ENCODE results near the gene MUC16.

The MUC16 gene

GRCh38 chr19:9011875-9012274 is 1.7 kb upstream of the MUC16 start:
- no peak overlapping the region for H2BK12ac ChIP-seq (ENCODE audit: low read length)
- no peak overlapping the region for H2BK15ac ChIP-seq (ENCODE audit: low read length)
- no peak overlapping the region for H4K8ac ChIP-seq (ENCODE audit: low read depth, low read length)
- H3K18ac ChIP-seq (ENCODE audit: low read length), result no peak overlapping the region
- H3K4me2 ChIP-seq (ENCODE audit: insufficient read depth, low read length, poor library complexity, severe bottlenecking), result no peak overlapping the region
- H2AK5ac ChIP-seq (ENCODE audit: low read depth, low read length), result peak overlapping the region; percentile 57
- H3K4ac ChIP-seq (ENCODE audit: low read length), result no peak overlapping the region
- H3K79me1 ChIP-seq (ENCODE audit: low read depth, low read length), result no peaks in the 10 kb centered on the region
- H3K27ac ChIP-seq (replicated peaks; ENCODE audit: low read length), result no peak overlapping the region
- no peak overlapping the region for H3K23ac ChIP-seq (ENCODE audit: low read depth, low read length, poor library complexity)
- no peak for DNase-seq (ENCODE audit: low spot score)
- no peak overlapping the region for H2AFZ ChIP-seq (ENCODE audit: low read length)
- no peak overlapping the region for H2BK5ac ChIP-seq (ENCODE audit: low read length)
- no peaks in the 10 kb centered on the region for H3K9me3 ChIP-seq (replicated peaks in 1 of 2; ENCODE audit: control insufficient read depth in 2 of 2, insufficient read depth in 1 of 2, low read depth in 1 of 2, low read length in 2 of 2)
- H4K91ac ChIP-seq (ENCODE audit: low read depth, low read length, poor library complexity), result no peak overlapping the region
- WGBS, 2 donors (ENCODE audit: extremely low coverage in 2 of 2, insufficient read length in 2 of 2, insufficient replicate concordance in 1 of 2), result no CpG with 5 or more reads among the region's 2 CpGs
- H3K4me3 ChIP-seq (ENCODE audit: low read length in 2 of 2), result no peak overlapping the region
- H3K27me3 ChIP-seq (ENCODE audit: control insufficient read depth in 3 of 3, insufficient read depth in 3 of 3, low read depth in 1 of 3, low read length in 3 of 3), result peaks cover 0 to 7% (median 0%) of the 10 kb centered on the region in 3 experiments
- no peak overlapping the region for H3K9ac ChIP-seq (ENCODE audit: low read depth, low read length, poor library complexity)
- H3K36me3 ChIP-seq (replicated peaks in 1 of 2; ENCODE audit: control insufficient read depth in 2 of 2, insufficient read depth in 2 of 2, low read length in 2 of 2), result no peaks in the 10 kb centered on the region
- H3K4me1 ChIP-seq (ENCODE audit: control insufficient read depth in 2 of 2, insufficient read depth in 1 of 2, low read depth in 1 of 2, low read length in 2 of 2), result peaks cover 3 to 30% of the 10 kb centered on the region in 2 donors
- H3K14ac ChIP-seq (ENCODE audit: low read length), result no peak overlapping the region
- no peak overlapping the region for H2BK120ac ChIP-seq (ENCODE audit: low read depth, low read length)

- Histone ChIP-seq H2BK5ac (ENCODE audit: low read length) (no peak overlapping the region), H4K8ac (ENCODE audit: low read depth, low read length) (no peak overlapping the region), H3K9me3 (replicated peaks in 1 of 2; ENCODE audit: control insufficient read depth in 2 of 2, insufficient read depth in 1 of 2, low read depth in 1 of 2, low read length in 2 of 2) (no peaks in the 10 kb centered on the region), H3K18ac (ENCODE audit: low read length) (peak overlapping the region; percentile 67), H3K4me1 (ENCODE audit: control insufficient read depth in 2 of 2, insufficient read depth in 1 of 2, low read depth in 1 of 2, low read length in 2 of 2) (peaks cover 3 to 30% of the 10 kb centered on the region in 2 donors), H3K23ac (ENCODE audit: low read depth, low read length, poor library complexity) (peak overlapping the region; percentile 0), H2BK120ac (ENCODE audit: low read depth, low read length) (peak overlapping the region; percentile 93), H3K14ac (ENCODE audit: low read length) (peak overlapping the region; percentile 57), H3K4me2 (ENCODE audit: insufficient read depth, low read length, poor library complexity, severe bottlenecking) (no peak overlapping the region), H2AFZ (ENCODE audit: low read length) (no peak overlapping the region), H3K4ac (ENCODE audit: low read length) (no peak overlapping the region), H2BK12ac (ENCODE audit: low read length) (peak overlapping the region; percentile 93), H3K79me1 (ENCODE audit: low read depth, low read length) (no peaks in the 10 kb centered on the region), H3K27ac (replicated peaks; ENCODE audit: low read length) (no peak overlapping the region), H3K27me3 (ENCODE audit: control insufficient read depth in 3 of 3, insufficient read depth in 3 of 3, low read depth in 1 of 3, low read length in 3 of 3) (peaks cover 0 to 7% (median 0%) of the 10 kb centered on the region in 3 experiments), H4K91ac (ENCODE audit: low read depth, low read length, poor library complexity) (no peak overlapping the region), H3K4me3 (ENCODE audit: low read length in 2 of 2) (no peak overlapping the region), H3K36me3 (replicated peaks in 1 of 2; ENCODE audit: control insufficient read depth in 2 of 2, insufficient read depth in 2 of 2, low read length in 2 of 2) (no peaks in the 10 kb centered on the region), H2AK5ac (ENCODE audit: low read depth, low read length) (peak overlapping the region; percentile 97), H2BK15ac (ENCODE audit: low read length) (peak overlapping the region; percentile 14), H3K9ac (ENCODE audit: low read depth, low read length, poor library complexity) (no peak overlapping the region)
- WGBS, 2 donors (ENCODE audit: extremely low coverage in 2 of 2, insufficient read length in 2 of 2, insufficient replicate concordance in 1 of 2), result no CpG with 5 or more reads among the region's 12 CpGs
- DNase-seq (ENCODE audit: low spot score), result no peak
These were observed 484 bp upstream of the MUC16 start for GRCh38 chr19:9010693-9011092.

DNA sequence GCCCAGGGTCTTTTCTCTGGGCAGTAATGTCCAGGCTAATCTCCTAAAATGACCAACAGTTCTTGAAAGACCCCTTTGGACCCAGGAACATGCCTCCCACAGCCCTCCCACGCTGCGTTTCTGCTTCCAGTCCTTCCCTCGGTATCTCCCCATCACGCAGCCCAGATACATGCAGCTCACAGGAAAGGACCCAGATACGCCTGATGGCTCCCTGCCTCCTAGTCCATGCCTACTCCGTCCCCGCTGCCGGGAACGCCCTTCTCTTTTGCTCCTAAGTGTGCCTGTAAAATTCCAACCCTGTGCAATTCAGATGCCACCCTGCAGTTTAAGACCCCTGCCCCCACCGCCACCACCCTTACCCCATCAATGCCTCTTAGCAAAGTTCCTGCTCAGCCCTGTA is 778 bp downstream of the MUC16 start:
- Histone ChIP-seq H4K8ac (ENCODE audit: low read depth, low read length) (no peak overlapping the region), H3K23ac (ENCODE audit: low read depth, low read length, poor library complexity) (no peak overlapping the region), H3K9ac (ENCODE audit: low read depth, low read length, poor library complexity) (no peak overlapping the region), H3K79me1 (ENCODE audit: low read depth, low read length) (no peaks in the 10 kb centered on the region), H3K4ac (ENCODE audit: low read length) (no peak overlapping the region), H3K4me3 (ENCODE audit: low read length in 2 of 2) (no peak overlapping the region), H3K36me3 (replicated peaks in 1 of 2; ENCODE audit: control insufficient read depth in 2 of 2, insufficient read depth in 2 of 2, low read length in 2 of 2) (no peaks in the 10 kb centered on the region), H2AK5ac (ENCODE audit: low read depth, low read length) (peak overlapping the region; percentile 97), H2AFZ (ENCODE audit: low read length) (no peak overlapping the region), H3K14ac (ENCODE audit: low read length) (no peak overlapping the region), H2BK120ac (ENCODE audit: low read depth, low read length) (no peak overlapping the region), H3K27ac (replicated peaks; ENCODE audit: low read length) (no peak overlapping the region), H2BK15ac (ENCODE audit: low read length) (peak overlapping the region; percentile 9), H2BK5ac (ENCODE audit: low read length) (no peak overlapping the region), H3K18ac (ENCODE audit: low read length) (peak overlapping the region; percentile 76), H4K91ac (ENCODE audit: low read depth, low read length, poor library complexity) (no peak overlapping the region), H3K9me3 (replicated peaks in 1 of 2; ENCODE audit: control insufficient read depth in 2 of 2, insufficient read depth in 1 of 2, low read depth in 1 of 2, low read length in 2 of 2) (no peaks in the 10 kb centered on the region), H3K4me1 (ENCODE audit: control insufficient read depth in 2 of 2, insufficient read depth in 1 of 2, low read depth in 1 of 2, low read length in 2 of 2) (peaks cover 3 to 30% of the 10 kb centered on the region in 2 donors), H3K27me3 (ENCODE audit: control insufficient read depth in 3 of 3, insufficient read depth in 3 of 3, low read depth in 1 of 3, low read length in 3 of 3) (peaks cover 0 to 7% (median 0%) of the 10 kb centered on the region in 3 experiments), H3K4me2 (ENCODE audit: insufficient read depth, low read length, poor library complexity, severe bottlenecking) (no peak overlapping the region), H2BK12ac (ENCODE audit: low read length) (peak overlapping the region; percentile 67)
- no CpG with 5 or more reads among the region's 10 CpGs for WGBS, 2 donors (ENCODE audit: extremely low coverage in 2 of 2, insufficient read length in 2 of 2, insufficient replicate concordance in 1 of 2)
- DNase-seq (ENCODE audit: low spot score), result no peak

- no peak overlapping the region for H3K14ac ChIP-seq (ENCODE audit: low read length)
- peak; percentile 75 for DNase-seq (ENCODE audit: low spot score)
- no peak overlapping the region for H4K91ac ChIP-seq (ENCODE audit: low read depth, low read length, poor library complexity)
These were observed 1.5 kb downstream of the MUC16 start for GRCh38 chr19:9008667-9009066.

More at GRCh38 chr19:9008667-9009066, 1.5 kb downstream of the MUC16 start:
- Histone ChIP-seq H2AK5ac (ENCODE audit: low read depth, low read length) (no peak overlapping the region), H3K18ac (ENCODE audit: low read length) (peak overlapping the region; percentile 86), H3K9ac (ENCODE audit: low read depth, low read length, poor library complexity) (no peak overlapping the region), H3K9me3 (replicated peaks in 1 of 2; ENCODE audit: control insufficient read depth in 2 of 2, insufficient read depth in 1 of 2, low read depth in 1 of 2, low read length in 2 of 2) (no peaks in the 10 kb centered on the region), H3K23ac (ENCODE audit: low read depth, low read length, poor library complexity) (no peak overlapping the region), H3K4ac (ENCODE audit: low read length) (no peak overlapping the region), H3K27me3 (ENCODE audit: control insufficient read depth in 3 of 3, insufficient read depth in 3 of 3, low read depth in 1 of 3, low read length in 3 of 3) (peaks cover 0 to 7% (median 0%) of the 10 kb centered on the region in 3 experiments), H2BK5ac (ENCODE audit: low read length) (no peak overlapping the region), H3K4me3 (ENCODE audit: low read length in 2 of 2) (no peak overlapping the region), H2BK120ac (ENCODE audit: low read depth, low read length) (no peak overlapping the region), H3K27ac (replicated peaks; ENCODE audit: low read length) (no peak overlapping the region), H3K4me2 (ENCODE audit: insufficient read depth, low read length, poor library complexity, severe bottlenecking) (peak overlapping the region; percentile 35), H2BK15ac (ENCODE audit: low read length) (no peak overlapping the region), H3K79me1 (ENCODE audit: low read depth, low read length) (no peaks in the 10 kb centered on the region), H3K4me1 (ENCODE audit: control insufficient read depth in 2 of 2, insufficient read depth in 1 of 2, low read depth in 1 of 2, low read length in 2 of 2) (peaks cover 3 to 30% of the 10 kb centered on the region in 2 donors), H3K36me3 (replicated peaks in 1 of 2; ENCODE audit: control insufficient read depth in 2 of 2, insufficient read depth in 2 of 2, low read length in 2 of 2) (no peaks in the 10 kb centered on the region), H2AFZ (ENCODE audit: low read length) (no peak overlapping the region), H2BK12ac (ENCODE audit: low read length) (no peak overlapping the region), H4K8ac (ENCODE audit: low read depth, low read length) (no peak overlapping the region)
- WGBS, 2 donors (ENCODE audit: extremely low coverage in 2 of 2, insufficient read length in 2 of 2, insufficient replicate concordance in 1 of 2), result no CpG with 5 or more reads among the region's 10 CpGs

Measured in neuronal stem cell (in vitro differentiated cells).